HS-5 (cell line): ENCODE results near the gene TSSK2.
"Not testable (repeated sequence)": the region's sequence is repeated elsewhere in the genome, so short reads cannot be mapped to it uniquely, and the experiment has no call there.

Experiments used
- DNase-seq: peaks from one replicate; pipeline ENCODE4 v3.0.0-alpha.2; 2012; ENCODE audit warnings: low read depth

Gene TSSK2

GRCh38 chr22:19130959-19131684, at the start of gene TSSK2:
Gene TSSK2 (plus strand): TSS chr22:19131308. CDS start chr22:19131400, 92 bp downstream.
- no peak for DNase-seq

GRCh38 chr22:19081351-19081750, 49.8 kb upstream of the TSSK2 start:
- DNase-seq = no peak

- no peak for DNase-seq
Observed at GRCh38 chr22:19082101-19082500, 49.0 kb upstream of the TSSK2 start.

- no peak for DNase-seq
Observed at GRCh38 chr22:19082793-19083192, 48.3 kb upstream of the TSSK2 start.

- not testable (repeated sequence) for DNase-seq
Observed at GRCh38 chr22:19084126-19084525, 47.0 kb upstream of the TSSK2 start.

GRCh38 chr22:19084586-19084985, 46.5 kb upstream of the TSSK2 start:
- DNase-seq = not testable (repeated sequence)

- DNase-seq = no peak
Observed at GRCh38 chr22:19085233-19085718, 45.8 kb upstream of the TSSK2 start.

- DNase-seq = no peak
Observed at GRCh38 chr22:19086417-19086816, 44.7 kb upstream of the TSSK2 start.

GRCh38 chr22:19086896-19087295, 44.2 kb upstream of the TSSK2 start:
- DNase-seq = no peak

- DNase-seq = no peak
Observed at GRCh38 chr22:19088866-19089595, 42.1 kb upstream of the TSSK2 start.

- DNase-seq = no peak
Observed at GRCh38 chr22:19090183-19090582, 40.9 kb upstream of the TSSK2 start.

- DNase-seq = no peak
Observed at GRCh38 chr22:19090586-19091127, 40.5 kb upstream of the TSSK2 start.

- DNase-seq = no peak
Observed at GRCh38 chr22:19092725-19093124, 38.4 kb upstream of the TSSK2 start.

- no peak for DNase-seq
Observed at GRCh38 chr22:19094393-19094997, 36.6 kb upstream of the TSSK2 start.

GRCh38 chr22:19096555-19096954, 34.6 kb upstream of the TSSK2 start:
- DNase-seq = no peak

- no peak for DNase-seq
Observed at GRCh38 chr22:19097518-19097917, 33.6 kb upstream of the TSSK2 start.

GRCh38 chr22:19098157-19098556, 33.0 kb upstream of the TSSK2 start:
- no peak for DNase-seq

GRCh38 chr22:19103880-19104821, 27.0 kb upstream of the TSSK2 start:
- no peak for DNase-seq

- DNase-seq = no peak
Observed at GRCh38 chr22:19105456-19105855, 25.7 kb upstream of the TSSK2 start.

- no peak for DNase-seq
Observed at GRCh38 chr22:19105867-19106802, 25.0 kb upstream of the TSSK2 start.
